Measurements from ENCODE around the gene NEUROD4.

The NEUROD4 gene

DNA sequence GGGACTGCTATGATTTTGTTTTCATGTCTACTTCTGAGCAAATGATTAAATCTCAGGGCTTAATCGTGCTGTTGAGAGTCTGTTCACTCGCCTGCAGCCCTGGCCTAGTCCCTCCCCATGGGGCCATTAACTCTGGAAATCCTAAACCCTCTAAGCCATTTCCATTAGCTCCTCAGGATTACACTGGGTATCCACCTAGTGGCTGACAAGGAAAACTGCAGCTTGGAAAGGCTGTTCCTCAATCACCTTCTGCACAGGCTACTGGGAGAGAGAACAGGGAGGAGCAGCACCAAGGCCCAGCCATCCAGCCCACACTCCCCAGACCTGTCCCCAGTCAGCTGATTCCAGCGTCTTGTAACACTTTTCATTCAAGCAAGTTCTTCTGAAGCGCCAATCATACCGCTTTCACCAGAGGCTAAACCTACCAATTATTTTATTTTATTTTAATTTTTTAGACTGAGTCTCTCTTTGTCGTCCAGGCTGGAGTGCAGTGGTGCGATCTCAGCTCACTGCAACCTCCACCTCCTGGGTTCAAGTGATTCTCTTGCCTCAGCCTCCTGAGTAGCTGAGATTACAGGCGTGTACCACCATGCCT lies 48.7 kb downstream of the NEUROD4 start:
- Histone ChIP-seq H3K4me3 (replicated peaks; ENCODE audit: insufficient read depth, low read length) (no peak overlapping the region), H3K27ac (replicated peaks) (no peak overlapping the region), H3K27me3 (ENCODE audit: insufficient read depth, poor library complexity, severe bottlenecking) (peaks cover 3% of the 10 kb centered on the region)
- TF ChIP-seq, protein P1, sequence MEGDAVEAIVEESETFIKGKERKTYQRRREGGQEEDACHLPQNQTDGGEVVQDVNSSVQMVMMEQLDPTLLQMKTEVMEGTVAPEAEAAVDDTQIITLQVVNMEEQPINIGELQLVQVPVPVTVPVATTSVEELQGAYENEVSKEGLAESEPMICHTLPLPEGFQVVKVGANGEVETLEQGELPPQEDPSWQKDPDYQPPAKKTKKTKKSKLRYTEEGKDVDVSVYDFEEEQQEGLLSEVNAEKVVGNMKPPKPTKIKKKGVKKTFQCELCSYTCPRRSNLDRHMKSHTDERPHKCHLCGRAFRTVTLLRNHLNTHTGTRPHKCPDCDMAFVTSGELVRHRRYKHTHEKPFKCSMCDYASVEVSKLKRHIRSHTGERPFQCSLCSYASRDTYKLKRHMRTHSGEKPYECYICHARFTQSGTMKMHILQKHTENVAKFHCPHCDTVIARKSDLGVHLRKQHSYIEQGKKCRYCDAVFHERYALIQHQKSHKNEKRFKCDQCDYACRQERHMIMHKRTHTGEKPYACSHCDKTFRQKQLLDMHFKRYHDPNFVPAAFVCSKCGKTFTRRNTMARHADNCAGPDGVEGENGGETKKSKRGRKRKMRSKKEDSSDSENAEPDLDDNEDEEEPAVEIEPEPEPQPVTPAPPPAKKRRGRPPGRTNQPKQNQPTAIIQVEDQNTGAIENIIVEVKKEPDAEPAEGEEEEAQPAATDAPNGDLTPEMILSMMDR (IDR thresholded peaks at IDR 0.05; ENCODE audit: insufficient read depth, low read length), result peak; percentile 83
- TF ChIP-seq, protein P2, sequence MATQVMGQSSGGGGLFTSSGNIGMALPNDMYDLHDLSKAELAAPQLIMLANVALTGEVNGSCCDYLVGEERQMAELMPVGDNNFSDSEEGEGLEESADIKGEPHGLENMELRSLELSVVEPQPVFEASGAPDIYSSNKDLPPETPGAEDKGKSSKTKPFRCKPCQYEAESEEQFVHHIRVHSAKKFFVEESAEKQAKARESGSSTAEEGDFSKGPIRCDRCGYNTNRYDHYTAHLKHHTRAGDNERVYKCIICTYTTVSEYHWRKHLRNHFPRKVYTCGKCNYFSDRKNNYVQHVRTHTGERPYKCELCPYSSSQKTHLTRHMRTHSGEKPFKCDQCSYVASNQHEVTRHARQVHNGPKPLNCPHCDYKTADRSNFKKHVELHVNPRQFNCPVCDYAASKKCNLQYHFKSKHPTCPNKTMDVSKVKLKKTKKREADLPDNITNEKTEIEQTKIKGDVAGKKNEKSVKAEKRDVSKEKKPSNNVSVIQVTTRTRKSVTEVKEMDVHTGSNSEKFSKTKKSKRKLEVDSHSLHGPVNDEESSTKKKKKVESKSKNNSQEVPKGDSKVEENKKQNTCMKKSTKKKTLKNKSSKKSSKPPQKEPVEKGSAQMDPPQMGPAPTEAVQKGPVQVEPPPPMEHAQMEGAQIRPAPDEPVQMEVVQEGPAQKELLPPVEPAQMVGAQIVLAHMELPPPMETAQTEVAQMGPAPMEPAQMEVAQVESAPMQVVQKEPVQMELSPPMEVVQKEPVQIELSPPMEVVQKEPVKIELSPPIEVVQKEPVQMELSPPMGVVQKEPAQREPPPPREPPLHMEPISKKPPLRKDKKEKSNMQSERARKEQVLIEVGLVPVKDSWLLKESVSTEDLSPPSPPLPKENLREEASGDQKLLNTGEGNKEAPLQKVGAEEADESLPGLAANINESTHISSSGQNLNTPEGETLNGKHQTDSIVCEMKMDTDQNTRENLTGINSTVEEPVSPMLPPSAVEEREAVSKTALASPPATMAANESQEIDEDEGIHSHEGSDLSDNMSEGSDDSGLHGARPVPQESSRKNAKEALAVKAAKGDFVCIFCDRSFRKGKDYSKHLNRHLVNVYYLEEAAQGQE (IDR thresholded peaks at IDR 0.05; ENCODE audit: insufficient replicate concordance, low read depth), result no peak
- peak; percentile 54 to 56 for DNase-seq (ENCODE audit: low read depth in 1 of 2, low spot score in 1 of 2)

DNA sequence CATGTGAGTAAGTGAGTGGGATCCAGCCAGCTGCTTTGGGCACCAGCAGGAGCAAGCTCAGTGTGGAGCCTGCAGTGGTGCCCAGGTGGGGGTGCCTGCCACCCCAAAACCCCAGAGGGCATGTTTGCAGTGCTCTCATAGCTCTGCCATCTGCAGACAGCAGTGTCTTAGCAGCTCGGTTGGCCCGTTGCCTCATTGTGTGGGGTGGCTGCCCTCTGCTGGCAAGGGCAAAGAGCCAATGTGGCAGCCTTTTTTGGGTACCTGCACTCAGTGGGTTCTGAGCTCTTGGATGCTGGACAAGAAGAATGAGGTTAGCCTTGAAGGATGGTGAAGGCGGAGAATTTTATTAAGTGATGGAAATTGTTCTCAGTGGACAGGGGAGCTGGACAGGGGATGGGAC lies 52.3 kb downstream of the NEUROD4 start:
- Histone ChIP-seq H3K27ac (replicated peaks) (no peak overlapping the region), H3K4me3 (replicated peaks; ENCODE audit: insufficient read depth, low read length) (no peak overlapping the region), H3K27me3 (ENCODE audit: insufficient read depth, poor library complexity, severe bottlenecking) (peaks cover 2% of the 10 kb centered on the region)
- TF ChIP-seq POLR2AphosphoS5 (IDR thresholded peaks at IDR 0.05; ENCODE audit: low read depth), result no peak
- TF ChIP-seq, protein P1 (IDR thresholded peaks at IDR 0.05; ENCODE audit: insufficient read depth, low read length), result peak; percentile 80
- DNase-seq (ENCODE audit: low read depth in 1 of 2, low spot score in 1 of 2), result peak; percentile 30 to 74

DNA sequence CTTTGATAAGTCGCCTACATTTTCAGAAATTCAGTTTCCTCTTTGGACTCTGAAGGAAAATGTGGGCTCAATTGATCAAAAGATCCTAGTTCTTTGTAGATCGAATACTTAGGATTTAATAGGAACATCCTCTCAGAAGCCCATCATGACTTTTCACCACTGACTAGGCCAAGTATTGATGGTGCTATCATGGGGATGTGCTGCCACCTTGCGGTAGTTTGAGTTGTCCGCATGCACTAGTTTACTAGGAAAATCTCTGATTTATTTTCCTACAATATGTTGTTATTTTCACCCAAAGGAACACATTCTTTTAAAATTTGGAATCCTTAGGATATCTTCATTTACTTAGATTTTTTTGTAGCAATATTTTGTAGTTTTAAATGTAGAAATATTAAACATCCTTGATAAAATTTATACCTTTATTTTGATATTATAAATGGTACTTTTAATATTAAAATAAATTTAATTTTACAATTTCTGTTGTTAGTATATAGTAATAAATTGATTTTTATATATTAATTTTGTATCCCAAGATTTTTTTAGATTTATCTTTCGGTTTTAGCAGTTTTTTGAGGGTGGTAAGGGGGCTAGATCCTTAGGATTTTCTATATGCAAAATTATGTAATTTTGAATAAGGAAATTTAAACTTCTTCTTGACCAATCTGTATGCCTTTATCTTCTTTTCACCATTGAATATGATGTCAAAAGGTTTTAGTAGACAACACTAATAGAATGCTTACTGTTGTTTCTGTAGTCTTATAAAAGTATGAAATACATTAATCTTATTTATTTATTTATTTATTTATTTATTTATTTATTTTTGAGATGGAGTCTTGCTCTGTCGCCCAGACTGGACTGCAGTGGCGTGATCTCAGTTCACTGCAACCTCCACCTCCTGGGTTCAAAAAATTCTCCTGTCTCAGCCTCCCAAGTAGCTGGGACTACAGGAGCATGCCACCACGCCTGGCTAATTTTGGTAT lies 53.6 kb downstream of the NEUROD4 start:
- peak; percentile 17 to 70 for DNase-seq (ENCODE audit: low read depth in 1 of 2, low spot score in 1 of 2)
- H3K27ac ChIP-seq (replicated peaks), result no peak overlapping the region
- peaks cover 2% of the 10 kb centered on the region for H3K27me3 ChIP-seq (ENCODE audit: insufficient read depth, poor library complexity, severe bottlenecking)
- TF ChIP-seq POLR2AphosphoS5 (IDR thresholded peaks at IDR 0.05; ENCODE audit: low read depth), result no peak
- TF ChIP-seq, protein P2 (IDR thresholded peaks at IDR 0.05; ENCODE audit: insufficient replicate concordance, low read depth), result no peak
- TF ChIP-seq, protein P1 (IDR thresholded peaks at IDR 0.05; ENCODE audit: insufficient read depth, low read length), result peak; percentile 79
- TF ChIP-seq GABPA (IDR thresholded peaks at IDR 0.05; ENCODE audit: low read depth), result no peak
- H3K4me3 ChIP-seq (replicated peaks; ENCODE audit: insufficient read depth, low read length), result no peak overlapping the region

Measured in HL-60 (cell line).